Measurements from ENCODE around the gene PKP1.

Gene PKP1

DNA sequence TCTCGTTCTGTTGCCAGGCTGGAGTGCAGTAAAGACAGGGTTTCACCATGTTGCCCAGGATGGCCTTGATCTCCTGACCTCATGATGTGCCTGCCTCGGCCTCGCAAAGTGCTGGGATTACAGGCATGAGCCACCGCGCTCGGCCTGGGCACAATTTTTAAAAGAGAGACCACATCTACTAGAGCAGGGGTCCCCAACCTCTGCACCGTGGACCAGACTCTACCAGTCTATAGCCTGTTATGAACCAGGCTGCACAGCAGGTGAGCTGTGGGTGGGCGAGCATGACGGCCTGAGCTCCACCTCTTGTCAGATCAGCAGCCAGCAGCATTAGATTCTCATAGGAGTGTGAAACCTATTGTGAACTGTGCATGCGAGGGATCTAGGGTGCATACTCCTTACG is 73.4 kb downstream of the PKP1 start:
- no peak for TF ChIP-seq EZH2phosphoT487 (IDR thresholded peaks at IDR 0.05; ENCODE audit: borderline replicate concordance, low read length)
- TF ChIP-seq, protein P1, sequence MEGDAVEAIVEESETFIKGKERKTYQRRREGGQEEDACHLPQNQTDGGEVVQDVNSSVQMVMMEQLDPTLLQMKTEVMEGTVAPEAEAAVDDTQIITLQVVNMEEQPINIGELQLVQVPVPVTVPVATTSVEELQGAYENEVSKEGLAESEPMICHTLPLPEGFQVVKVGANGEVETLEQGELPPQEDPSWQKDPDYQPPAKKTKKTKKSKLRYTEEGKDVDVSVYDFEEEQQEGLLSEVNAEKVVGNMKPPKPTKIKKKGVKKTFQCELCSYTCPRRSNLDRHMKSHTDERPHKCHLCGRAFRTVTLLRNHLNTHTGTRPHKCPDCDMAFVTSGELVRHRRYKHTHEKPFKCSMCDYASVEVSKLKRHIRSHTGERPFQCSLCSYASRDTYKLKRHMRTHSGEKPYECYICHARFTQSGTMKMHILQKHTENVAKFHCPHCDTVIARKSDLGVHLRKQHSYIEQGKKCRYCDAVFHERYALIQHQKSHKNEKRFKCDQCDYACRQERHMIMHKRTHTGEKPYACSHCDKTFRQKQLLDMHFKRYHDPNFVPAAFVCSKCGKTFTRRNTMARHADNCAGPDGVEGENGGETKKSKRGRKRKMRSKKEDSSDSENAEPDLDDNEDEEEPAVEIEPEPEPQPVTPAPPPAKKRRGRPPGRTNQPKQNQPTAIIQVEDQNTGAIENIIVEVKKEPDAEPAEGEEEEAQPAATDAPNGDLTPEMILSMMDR (IDR thresholded peaks at IDR 0.05; ENCODE audit: low read depth, low read length, poor library complexity, severe bottlenecking): no peak
- Histone ChIP-seq H3K4me1 (ENCODE audit: control insufficient read depth, low read length) (no peaks in the 10 kb centered on the region), H4K20me1 (ENCODE audit: control insufficient read depth, insufficient read depth, low read depth, low read length) (no peaks in the 10 kb centered on the region), H3K79me2 (ENCODE audit: control insufficient read depth, low read length) (no peaks in the 10 kb centered on the region), H3K9me2 (replicated peaks; ENCODE audit: control insufficient read depth, low read length) (no peaks in the 10 kb centered on the region), H3K4me3 (ENCODE audit: low read length) (no peak overlapping the region), H3K36me3 (ENCODE audit: control insufficient read depth, low read length) (no peaks in the 10 kb centered on the region), H3K4me2 (ENCODE audit: low read length) (no peak overlapping the region), H3K27ac (ENCODE audit: low read depth, low read length) (no peak overlapping the region), H3K27me3 (ENCODE audit: control insufficient read depth, low read length) (0 out of 2 replicates have a peak, but pooled peaks cover 3% of the 10 kb centered on the region), H3K9me3 (ENCODE audit: control insufficient read depth, insufficient read depth, low read length) (no peaks in the 10 kb centered on the region), H3F3A (ENCODE audit: control insufficient read depth, insufficient read depth) (no peaks in the 10 kb centered on the region)

DNA sequence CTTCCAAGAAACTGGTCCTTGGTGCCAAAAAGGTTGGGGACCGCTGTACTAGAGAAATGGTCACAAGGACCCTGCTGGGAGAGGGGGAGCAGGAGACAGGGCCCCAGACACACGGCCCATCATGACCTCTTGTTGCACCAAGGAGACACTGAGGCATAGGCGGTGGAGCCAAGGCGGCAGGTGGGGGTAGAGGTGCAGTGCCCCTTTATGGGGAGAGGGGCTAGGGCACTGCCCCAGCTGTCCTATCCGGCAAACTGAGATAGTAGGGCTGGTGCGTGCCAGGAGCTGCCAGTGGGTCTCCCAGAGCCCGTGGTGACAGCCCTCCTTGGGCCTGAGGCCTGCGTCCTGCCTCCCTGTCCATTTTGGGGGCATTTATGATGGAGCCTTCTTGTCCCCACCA is 73.9 kb downstream of the PKP1 start:
- H3K36me3 ChIP-seq (ENCODE audit: control insufficient read depth, low read length): no peaks in the 10 kb centered on the region
- H3K79me2 ChIP-seq (ENCODE audit: control insufficient read depth, low read length): no peaks in the 10 kb centered on the region
- no peak overlapping the region for H3K4me2 ChIP-seq (ENCODE audit: low read length)
- H3F3A ChIP-seq (ENCODE audit: control insufficient read depth, insufficient read depth): no peaks in the 10 kb centered on the region
- H3K27ac ChIP-seq (ENCODE audit: low read depth, low read length): no peak overlapping the region
- no peaks in the 10 kb centered on the region for H4K20me1 ChIP-seq (ENCODE audit: control insufficient read depth, insufficient read depth, low read depth, low read length)
- TF ChIP-seq EZH2phosphoT487 (IDR thresholded peaks at IDR 0.05; ENCODE audit: borderline replicate concordance, low read length): no peak
- TF ChIP-seq, protein P1 (IDR thresholded peaks at IDR 0.05; ENCODE audit: low read depth, low read length, poor library complexity, severe bottlenecking): no peak
- no peak overlapping the region for H3K4me3 ChIP-seq (ENCODE audit: low read length)
- H3K4me1 ChIP-seq (ENCODE audit: control insufficient read depth, low read length): no peaks in the 10 kb centered on the region
- H3K9me2 ChIP-seq (replicated peaks; ENCODE audit: control insufficient read depth, low read length): no peaks in the 10 kb centered on the region
- H3K9me3 ChIP-seq (ENCODE audit: control insufficient read depth, insufficient read depth, low read length): no peaks in the 10 kb centered on the region
- H3K27me3 ChIP-seq (ENCODE audit: control insufficient read depth, low read length): no peaks in the 10 kb centered on the region

DNA sequence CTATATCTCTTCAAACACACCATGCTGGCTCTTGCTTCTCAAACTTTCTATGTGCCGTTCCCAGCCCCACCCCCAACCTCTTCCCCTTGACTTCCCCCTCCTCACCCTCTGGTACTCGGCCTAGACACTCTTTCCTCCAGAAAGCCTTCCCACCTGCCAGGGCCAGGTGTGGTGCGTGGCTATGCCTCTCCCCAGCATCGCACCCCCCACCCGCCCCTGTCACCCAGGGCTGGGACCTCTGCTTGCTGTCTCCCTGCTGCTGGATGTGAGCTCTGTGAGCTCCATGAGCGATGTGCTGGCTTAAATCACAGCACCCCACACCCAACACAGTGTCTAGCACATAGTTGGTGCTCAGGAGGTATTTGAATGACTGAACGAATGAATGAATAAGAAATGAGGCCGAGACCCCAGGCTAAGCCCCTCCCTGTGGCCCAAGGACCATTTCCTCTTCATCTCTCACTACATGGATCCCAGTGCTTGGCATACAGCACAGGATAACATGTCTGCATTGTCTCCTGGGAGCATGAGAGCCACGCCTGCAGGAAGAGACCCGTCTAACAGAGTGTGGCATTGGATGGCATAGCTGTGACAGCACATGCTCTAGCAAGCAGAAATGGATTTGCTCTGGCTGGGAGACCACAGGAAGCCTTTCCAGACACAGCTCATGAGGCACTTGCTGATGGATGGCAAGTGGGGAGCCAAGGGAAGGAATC is 74.5 kb downstream of the PKP1 start:
- Histone ChIP-seq H3F3A (ENCODE audit: control insufficient read depth, insufficient read depth) (no peaks in the 10 kb centered on the region), H3K4me1 (ENCODE audit: control insufficient read depth, low read length) (no peaks in the 10 kb centered on the region), H3K79me2 (ENCODE audit: control insufficient read depth, low read length) (no peaks in the 10 kb centered on the region), H3K4me3 (ENCODE audit: low read length) (no peak overlapping the region), H3K9me3 (ENCODE audit: control insufficient read depth, insufficient read depth, low read length) (no peaks in the 10 kb centered on the region), H3K4me2 (ENCODE audit: low read length) (no peak overlapping the region), H3K9me2 (replicated peaks; ENCODE audit: control insufficient read depth, low read length) (no peaks in the 10 kb centered on the region), H3K36me3 (ENCODE audit: control insufficient read depth, low read length) (no peaks in the 10 kb centered on the region), H3K27ac (ENCODE audit: low read depth, low read length) (no peak overlapping the region), H4K20me1 (ENCODE audit: control insufficient read depth, insufficient read depth, low read depth, low read length) (no peaks in the 10 kb centered on the region), H3K27me3 (ENCODE audit: control insufficient read depth, low read length) (no peaks in the 10 kb centered on the region)
- TF ChIP-seq EZH2phosphoT487 (IDR thresholded peaks at IDR 0.05; ENCODE audit: borderline replicate concordance, low read length): no peak
- TF ChIP-seq, protein P1 (IDR thresholded peaks at IDR 0.05; ENCODE audit: low read depth, low read length, poor library complexity, severe bottlenecking): no peak

Measured in DOHH2 (cell line).